Measurements from ENCODE around the gene C16orf78. TPM values are rescaled to one million over a fixed set of nuclear protein-coding genes. Genes with fewer than 3 reads are reported as not detected.

Gene C16orf78
- total RNA-seq, 1 donor from 2014 or later: not detected

GRCh38 chr16:49349446-49350168 lies 24.0 kb upstream of the C16orf78 start:
- no peaks in the 10 kb centered on the region for H3K9me3 ChIP-seq
- H3K27me3 ChIP-seq: no peaks in the 10 kb centered on the region
- no peak overlapping the region for H3K27ac ChIP-seq
- TF ChIP-seq POLR2AphosphoS5 (IDR thresholded peaks at IDR 0.05; ENCODE audit: insufficient read depth in 1 of 2, low read depth in 1 of 2) (no peak), POLR2A (IDR thresholded peaks at IDR 0.05) (no peak), CTCF (IDR thresholded peaks at IDR 0.05) (no peak)
- no peak overlapping the region for H3K4me3 ChIP-seq
- no peaks in the 10 kb centered on the region for H3K36me3 ChIP-seq
- intact Hi-C loops (cut with DNase I): loop anchor here (10.0 kb wide), 1 partner anchor 655 kb away; no protein-coding TSS in a partner anchor
- DNase-seq (ENCODE audit: extremely low spot score in 2 of 2): no peak
- H3K4me1 ChIP-seq: no peaks in the 10 kb centered on the region

GRCh38 chr16:49350265-49351095 lies 23.1 kb upstream of the C16orf78 start:
- Histone ChIP-seq H3K27me3 (no peaks in the 10 kb centered on the region), H3K9me3 (no peaks in the 10 kb centered on the region), H3K4me3 (no peak overlapping the region), H3K27ac (no peak overlapping the region), H3K4me1 (no peaks in the 10 kb centered on the region), H3K36me3 (no peaks in the 10 kb centered on the region)
- intact Hi-C loops (cut with DNase I): loop anchor here (10.0 kb wide), 1 partner anchor 656 kb away; no protein-coding TSS in a partner anchor
- peak; percentile 51 to 80 (median 78) for TF ChIP-seq CTCF (IDR thresholded peaks at IDR 0.05)
- TF ChIP-seq POLR2AphosphoS5 (IDR thresholded peaks at IDR 0.05; ENCODE audit: insufficient read depth in 1 of 2, low read depth in 1 of 2): no peak
- no peak for TF ChIP-seq POLR2A (IDR thresholded peaks at IDR 0.05)
- no peak for DNase-seq (ENCODE audit: extremely low spot score in 2 of 2)

- Histone ChIP-seq H3K4me3 (no peak overlapping the region), H3K36me3 (no peaks in the 10 kb centered on the region), H3K4me1 (no peaks in the 10 kb centered on the region), H3K9me3 (no peaks in the 10 kb centered on the region), H3K27ac (no peak overlapping the region), H3K27me3 (no peaks in the 10 kb centered on the region)
- TF ChIP-seq POLR2A (IDR thresholded peaks at IDR 0.05) (no peak), CTCF (IDR thresholded peaks at IDR 0.05) (no peak), POLR2AphosphoS5 (IDR thresholded peaks at IDR 0.05; ENCODE audit: insufficient read depth in 1 of 2, low read depth in 1 of 2) (no peak)
- intact Hi-C loops (cut with DNase I): loop anchor here (10.0 kb wide), 1 partner anchor 656 kb away; no protein-coding TSS in a partner anchor
- no peak for DNase-seq (ENCODE audit: extremely low spot score in 2 of 2)
Measured at GRCh38 chr16:49351096-49351487, 22.5 kb upstream of the C16orf78 start.

GRCh38 chr16:49352892-49353291 lies 20.7 kb upstream of the C16orf78 start:
- Histone ChIP-seq H3K9me3 (no peaks in the 10 kb centered on the region), H3K4me3 (no peak overlapping the region), H3K4me1 (no peaks in the 10 kb centered on the region), H3K27ac (no peak overlapping the region), H3K27me3 (no peaks in the 10 kb centered on the region), H3K36me3 (no peaks in the 10 kb centered on the region)
- intact Hi-C loops (cut with DNase I): loop anchor here (10.0 kb wide), 1 partner anchor 658 kb away; no protein-coding TSS in a partner anchor
- TF ChIP-seq CTCF (IDR thresholded peaks at IDR 0.05) (no peak), POLR2A (IDR thresholded peaks at IDR 0.05) (no peak), POLR2AphosphoS5 (IDR thresholded peaks at IDR 0.05; ENCODE audit: insufficient read depth in 1 of 2, low read depth in 1 of 2) (no peak)
- DNase-seq (ENCODE audit: extremely low spot score in 2 of 2): no peak

All from vagina (tissue), 2 donors.